ENCODE results near the gene OXCT1.

- TF ChIP-seq TCF12 (IDR thresholded peaks at IDR 0.05; ENCODE audit: low read depth, low read length) = no peak
- TF ChIP-seq, protein P1, sequence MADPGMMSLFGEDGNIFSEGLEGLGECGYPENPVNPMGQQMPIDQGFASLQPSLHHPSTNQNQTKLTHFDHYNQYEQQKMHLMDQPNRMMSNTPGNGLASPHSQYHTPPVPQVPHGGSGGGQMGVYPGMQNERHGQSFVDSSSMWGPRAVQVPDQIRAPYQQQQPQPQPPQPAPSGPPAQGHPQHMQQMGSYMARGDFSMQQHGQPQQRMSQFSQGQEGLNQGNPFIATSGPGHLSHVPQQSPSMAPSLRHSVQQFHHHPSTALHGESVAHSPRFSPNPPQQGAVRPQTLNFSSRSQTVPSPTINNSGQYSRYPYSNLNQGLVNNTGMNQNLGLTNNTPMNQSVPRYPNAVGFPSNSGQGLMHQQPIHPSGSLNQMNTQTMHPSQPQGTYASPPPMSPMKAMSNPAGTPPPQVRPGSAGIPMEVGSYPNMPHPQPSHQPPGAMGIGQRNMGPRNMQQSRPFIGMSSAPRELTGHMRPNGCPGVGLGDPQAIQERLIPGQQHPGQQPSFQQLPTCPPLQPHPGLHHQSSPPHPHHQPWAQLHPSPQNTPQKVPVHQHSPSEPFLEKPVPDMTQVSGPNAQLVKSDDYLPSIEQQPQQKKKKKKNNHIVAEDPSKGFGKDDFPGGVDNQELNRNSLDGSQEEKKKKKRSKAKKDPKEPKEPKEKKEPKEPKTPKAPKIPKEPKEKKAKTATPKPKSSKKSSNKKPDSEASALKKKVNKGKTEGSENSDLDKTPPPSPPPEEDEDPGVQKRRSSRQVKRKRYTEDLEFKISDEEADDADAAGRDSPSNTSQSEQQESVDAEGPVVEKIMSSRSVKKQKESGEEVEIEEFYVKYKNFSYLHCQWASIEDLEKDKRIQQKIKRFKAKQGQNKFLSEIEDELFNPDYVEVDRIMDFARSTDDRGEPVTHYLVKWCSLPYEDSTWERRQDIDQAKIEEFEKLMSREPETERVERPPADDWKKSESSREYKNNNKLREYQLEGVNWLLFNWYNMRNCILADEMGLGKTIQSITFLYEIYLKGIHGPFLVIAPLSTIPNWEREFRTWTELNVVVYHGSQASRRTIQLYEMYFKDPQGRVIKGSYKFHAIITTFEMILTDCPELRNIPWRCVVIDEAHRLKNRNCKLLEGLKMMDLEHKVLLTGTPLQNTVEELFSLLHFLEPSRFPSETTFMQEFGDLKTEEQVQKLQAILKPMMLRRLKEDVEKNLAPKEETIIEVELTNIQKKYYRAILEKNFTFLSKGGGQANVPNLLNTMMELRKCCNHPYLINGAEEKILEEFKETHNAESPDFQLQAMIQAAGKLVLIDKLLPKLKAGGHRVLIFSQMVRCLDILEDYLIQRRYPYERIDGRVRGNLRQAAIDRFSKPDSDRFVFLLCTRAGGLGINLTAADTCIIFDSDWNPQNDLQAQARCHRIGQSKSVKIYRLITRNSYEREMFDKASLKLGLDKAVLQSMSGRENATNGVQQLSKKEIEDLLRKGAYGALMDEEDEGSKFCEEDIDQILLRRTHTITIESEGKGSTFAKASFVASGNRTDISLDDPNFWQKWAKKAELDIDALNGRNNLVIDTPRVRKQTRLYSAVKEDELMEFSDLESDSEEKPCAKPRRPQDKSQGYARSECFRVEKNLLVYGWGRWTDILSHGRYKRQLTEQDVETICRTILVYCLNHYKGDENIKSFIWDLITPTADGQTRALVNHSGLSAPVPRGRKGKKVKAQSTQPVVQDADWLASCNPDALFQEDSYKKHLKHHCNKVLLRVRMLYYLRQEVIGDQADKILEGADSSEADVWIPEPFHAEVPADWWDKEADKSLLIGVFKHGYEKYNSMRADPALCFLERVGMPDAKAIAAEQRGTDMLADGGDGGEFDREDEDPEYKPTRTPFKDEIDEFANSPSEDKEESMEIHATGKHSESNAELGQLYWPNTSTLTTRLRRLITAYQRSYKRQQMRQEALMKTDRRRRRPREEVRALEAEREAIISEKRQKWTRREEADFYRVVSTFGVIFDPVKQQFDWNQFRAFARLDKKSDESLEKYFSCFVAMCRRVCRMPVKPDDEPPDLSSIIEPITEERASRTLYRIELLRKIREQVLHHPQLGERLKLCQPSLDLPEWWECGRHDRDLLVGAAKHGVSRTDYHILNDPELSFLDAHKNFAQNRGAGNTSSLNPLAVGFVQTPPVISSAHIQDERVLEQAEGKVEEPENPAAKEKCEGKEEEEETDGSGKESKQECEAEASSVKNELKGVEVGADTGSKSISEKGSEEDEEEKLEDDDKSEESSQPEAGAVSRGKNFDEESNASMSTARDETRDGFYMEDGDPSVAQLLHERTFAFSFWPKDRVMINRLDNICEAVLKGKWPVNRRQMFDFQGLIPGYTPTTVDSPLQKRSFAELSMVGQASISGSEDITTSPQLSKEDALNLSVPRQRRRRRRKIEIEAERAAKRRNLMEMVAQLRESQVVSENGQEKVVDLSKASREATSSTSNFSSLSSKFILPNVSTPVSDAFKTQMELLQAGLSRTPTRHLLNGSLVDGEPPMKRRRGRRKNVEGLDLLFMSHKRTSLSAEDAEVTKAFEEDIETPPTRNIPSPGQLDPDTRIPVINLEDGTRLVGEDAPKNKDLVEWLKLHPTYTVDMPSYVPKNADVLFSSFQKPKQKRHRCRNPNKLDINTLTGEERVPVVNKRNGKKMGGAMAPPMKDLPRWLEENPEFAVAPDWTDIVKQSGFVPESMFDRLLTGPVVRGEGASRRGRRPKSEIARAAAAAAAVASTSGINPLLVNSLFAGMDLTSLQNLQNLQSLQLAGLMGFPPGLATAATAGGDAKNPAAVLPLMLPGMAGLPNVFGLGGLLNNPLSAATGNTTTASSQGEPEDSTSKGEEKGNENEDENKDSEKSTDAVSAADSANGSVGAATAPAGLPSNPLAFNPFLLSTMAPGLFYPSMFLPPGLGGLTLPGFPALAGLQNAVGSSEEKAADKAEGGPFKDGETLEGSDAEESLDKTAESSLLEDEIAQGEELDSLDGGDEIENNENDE (IDR thresholded peaks at IDR 0.05; ENCODE audit: insufficient replicate concordance, low read length) = no peak
- TF ChIP-seq, protein P2, sequence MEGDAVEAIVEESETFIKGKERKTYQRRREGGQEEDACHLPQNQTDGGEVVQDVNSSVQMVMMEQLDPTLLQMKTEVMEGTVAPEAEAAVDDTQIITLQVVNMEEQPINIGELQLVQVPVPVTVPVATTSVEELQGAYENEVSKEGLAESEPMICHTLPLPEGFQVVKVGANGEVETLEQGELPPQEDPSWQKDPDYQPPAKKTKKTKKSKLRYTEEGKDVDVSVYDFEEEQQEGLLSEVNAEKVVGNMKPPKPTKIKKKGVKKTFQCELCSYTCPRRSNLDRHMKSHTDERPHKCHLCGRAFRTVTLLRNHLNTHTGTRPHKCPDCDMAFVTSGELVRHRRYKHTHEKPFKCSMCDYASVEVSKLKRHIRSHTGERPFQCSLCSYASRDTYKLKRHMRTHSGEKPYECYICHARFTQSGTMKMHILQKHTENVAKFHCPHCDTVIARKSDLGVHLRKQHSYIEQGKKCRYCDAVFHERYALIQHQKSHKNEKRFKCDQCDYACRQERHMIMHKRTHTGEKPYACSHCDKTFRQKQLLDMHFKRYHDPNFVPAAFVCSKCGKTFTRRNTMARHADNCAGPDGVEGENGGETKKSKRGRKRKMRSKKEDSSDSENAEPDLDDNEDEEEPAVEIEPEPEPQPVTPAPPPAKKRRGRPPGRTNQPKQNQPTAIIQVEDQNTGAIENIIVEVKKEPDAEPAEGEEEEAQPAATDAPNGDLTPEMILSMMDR (IDR thresholded peaks at IDR 0.05; ENCODE audit: control extremely low read depth in 1 of 3, insufficient read depth in 1 of 3, low read depth in 1 of 3, low read length in 3 of 3) = no peak
- no peak for TF ChIP-seq POLR2AphosphoS5 (IDR thresholded peaks at IDR 0.05; ENCODE audit: low read depth, low read length)
- TF ChIP-seq EZH2 (IDR thresholded peaks at IDR 0.05; ENCODE audit: low read depth, low read length, severe bottlenecking) = no peak
- no peak for TF ChIP-seq CREB1 (IDR thresholded peaks at IDR 0.05)
- TF ChIP-seq SP1 (IDR thresholded peaks at IDR 0.05; ENCODE audit: low read depth, low read length) = no peak
- TF ChIP-seq NANOG (IDR thresholded peaks at IDR 0.05; ENCODE audit: insufficient read depth, low read depth, low read length, poor library complexity, severe bottlenecking) = no peak
- TF ChIP-seq PHF8 (conservative IDR thresholded peaks at IDR 0.05; ENCODE audit: low read depth, low read length) = no peak
- TF ChIP-seq BACH1 (IDR thresholded peaks at IDR 0.05; ENCODE audit: low read length) = no peak
Measured at GRCh38 chr5:41883936-41884335, 13.7 kb upstream of the OXCT1 start.

Data from H1 (cell line).